ENCODE measurements around the gene ZNF772.
"Not testable (repeated sequence)": the region's sequence is repeated elsewhere in the genome, so short reads cannot be mapped to it uniquely, and the experiment has no call there.

The ZNF772 gene

DNA sequence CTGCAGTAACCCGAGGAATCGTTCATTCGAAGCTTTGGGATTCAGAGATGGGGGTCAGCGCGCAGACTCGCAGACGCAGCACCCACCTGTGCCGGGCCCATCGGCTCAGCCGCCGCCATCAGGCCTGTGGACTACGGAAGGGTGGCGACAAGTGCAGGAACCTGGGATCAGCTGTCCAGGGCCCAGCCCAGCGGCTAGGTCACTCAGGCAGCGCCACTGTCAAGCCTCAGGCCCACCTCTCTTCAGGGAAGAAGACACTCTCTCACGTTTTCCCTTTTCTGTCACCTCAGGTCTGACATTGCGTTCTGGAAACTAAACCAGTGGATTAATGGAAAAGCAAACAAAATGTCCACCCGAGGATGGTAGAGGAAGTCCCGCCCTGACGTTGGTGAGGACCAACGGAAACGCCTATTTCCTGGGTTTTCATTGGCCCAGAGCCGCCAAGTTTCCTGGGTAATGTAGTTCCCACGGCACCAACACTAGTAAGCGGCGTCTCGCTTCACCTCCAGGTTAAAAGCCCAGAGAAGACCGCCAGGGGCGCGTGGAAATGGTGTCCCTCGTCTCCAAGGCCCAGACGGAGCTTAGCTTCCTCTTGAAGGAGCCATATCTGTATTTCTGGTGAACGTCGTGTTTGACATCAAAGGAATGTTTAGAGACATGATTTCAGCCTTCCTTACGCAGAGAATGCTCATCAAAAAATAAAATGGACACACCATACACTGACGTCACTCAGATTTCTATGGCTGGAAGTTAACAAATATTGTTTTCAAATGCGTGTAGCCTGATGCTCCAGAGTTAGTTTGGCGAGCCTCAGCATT, at the start of gene ZNF772:
Gene ZNF772, minus strand, starts transcription at position 376 of the 818 bp plus-strand sequence. Its CDS starts 257 bp downstream, at position 119.
- no peaks in the 10 kb centered on the region for H3K79me2 ChIP-seq (ENCODE audit: low read length)
- H3K4me2 ChIP-seq (ENCODE audit: low read depth, low read length) = peak within 1 kb of the TSS; percentile 63
- H4K20me1 ChIP-seq (ENCODE audit: insufficient read depth, low read length) = no peaks in the 10 kb centered on the region
- no peaks in the 10 kb centered on the region; the same call in 1 of the 2 replicates for H3F3A ChIP-seq (ENCODE audit: insufficient read depth, low read length)
- peak; percentile 94 for DNase-seq
- peak within 1 kb of the TSS; percentile 18; the same call in 1 of the 2 replicates for H3K27ac ChIP-seq (ENCODE audit: low read length)
- TF ChIP-seq, protein P1, sequence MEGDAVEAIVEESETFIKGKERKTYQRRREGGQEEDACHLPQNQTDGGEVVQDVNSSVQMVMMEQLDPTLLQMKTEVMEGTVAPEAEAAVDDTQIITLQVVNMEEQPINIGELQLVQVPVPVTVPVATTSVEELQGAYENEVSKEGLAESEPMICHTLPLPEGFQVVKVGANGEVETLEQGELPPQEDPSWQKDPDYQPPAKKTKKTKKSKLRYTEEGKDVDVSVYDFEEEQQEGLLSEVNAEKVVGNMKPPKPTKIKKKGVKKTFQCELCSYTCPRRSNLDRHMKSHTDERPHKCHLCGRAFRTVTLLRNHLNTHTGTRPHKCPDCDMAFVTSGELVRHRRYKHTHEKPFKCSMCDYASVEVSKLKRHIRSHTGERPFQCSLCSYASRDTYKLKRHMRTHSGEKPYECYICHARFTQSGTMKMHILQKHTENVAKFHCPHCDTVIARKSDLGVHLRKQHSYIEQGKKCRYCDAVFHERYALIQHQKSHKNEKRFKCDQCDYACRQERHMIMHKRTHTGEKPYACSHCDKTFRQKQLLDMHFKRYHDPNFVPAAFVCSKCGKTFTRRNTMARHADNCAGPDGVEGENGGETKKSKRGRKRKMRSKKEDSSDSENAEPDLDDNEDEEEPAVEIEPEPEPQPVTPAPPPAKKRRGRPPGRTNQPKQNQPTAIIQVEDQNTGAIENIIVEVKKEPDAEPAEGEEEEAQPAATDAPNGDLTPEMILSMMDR (IDR thresholded peaks at IDR 0.05; ENCODE audit: low read length) = peak; percentile 58
- TF ChIP-seq EZH2 (optimal IDR thresholded peaks at IDR 0.05; ENCODE audit: low read depth, low read length) = no peak
- peak within 1 kb of the TSS; percentile 91 for H3K4me3 ChIP-seq (ENCODE audit: low read length)
- H2AFZ ChIP-seq (ENCODE audit: low read length) = peak within 1 kb of the TSS; percentile 99
- H3K27me3 ChIP-seq (replicated peaks; ENCODE audit: insufficient read depth, low read length) = no peaks in the 10 kb centered on the region; the same call in 1 of the 2 replicates
- no peaks in the 10 kb centered on the region for H3K9me2 ChIP-seq (replicated peaks; ENCODE audit: insufficient read depth, low read length)
- H3K36me3 ChIP-seq (replicated peaks; ENCODE audit: insufficient read depth, low read length) = peaks cover 7% of the 10 kb centered on the region; the same call in 1 of the 2 replicates
- peaks cover 4% of the 10 kb centered on the region; the same call in 1 of the 2 replicates for H3K4me1 ChIP-seq (ENCODE audit: low read length)
- H3K9ac ChIP-seq (ENCODE audit: low read length) = peak within 1 kb of the TSS; percentile 59; the same call in 1 of the 2 replicates
- no peaks in the 10 kb centered on the region for H3K9me3 ChIP-seq (replicated peaks; ENCODE audit: insufficient read depth, low read length)

DNA sequence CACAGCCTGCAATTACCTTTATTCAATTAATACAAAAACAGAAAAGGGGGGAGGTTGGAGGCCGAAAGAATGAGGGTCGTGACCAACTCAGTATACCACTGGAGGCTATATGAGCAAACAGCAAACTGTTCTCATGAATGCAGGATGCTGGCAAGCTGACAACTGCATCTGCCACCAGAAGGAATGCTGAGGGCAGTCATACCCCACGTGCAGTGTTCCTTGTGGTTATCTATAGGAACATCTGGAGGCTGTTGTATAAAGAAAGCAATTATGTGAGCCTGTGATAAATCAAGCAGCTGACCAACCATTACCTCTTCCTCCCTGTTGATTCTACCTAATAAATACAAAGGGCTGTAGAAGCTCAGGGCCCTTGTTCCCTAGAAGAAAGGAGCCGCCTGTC, 40.7 kb upstream of the ZNF772 start:
- H3K79me2 ChIP-seq (ENCODE audit: low read length); H3K36me3 ChIP-seq (replicated peaks; ENCODE audit: insufficient read depth, low read length); H3K4me1 ChIP-seq (ENCODE audit: low read length); H3K9me3 ChIP-seq (replicated peaks; ENCODE audit: insufficient read depth, low read length); H3K4me3 ChIP-seq (ENCODE audit: low read length); DNase-seq; H3K27ac ChIP-seq (ENCODE audit: low read length); H2AFZ ChIP-seq (ENCODE audit: low read length); H3K9me2 ChIP-seq (replicated peaks; ENCODE audit: insufficient read depth, low read length); H4K20me1 ChIP-seq (ENCODE audit: insufficient read depth, low read length); H3K9ac ChIP-seq (ENCODE audit: low read length); H3F3A ChIP-seq (ENCODE audit: insufficient read depth, low read length); H3K4me2 ChIP-seq (ENCODE audit: low read depth, low read length); H3K27me3 ChIP-seq (replicated peaks; ENCODE audit: insufficient read depth, low read length): not testable (repeated sequence)

- Histone ChIP-seq H3K4me2 (ENCODE audit: low read depth, low read length) (no peak overlapping the region), H3K4me3 (ENCODE audit: low read length) (no peak overlapping the region), H3F3A (ENCODE audit: insufficient read depth, low read length) (no peaks in the 10 kb centered on the region), H3K27me3 (replicated peaks; ENCODE audit: insufficient read depth, low read length) (no peaks in the 10 kb centered on the region), H2AFZ (ENCODE audit: low read length) (no peak overlapping the region), H3K4me1 (ENCODE audit: low read length) (no peaks in the 10 kb centered on the region), H3K9me3 (replicated peaks; ENCODE audit: insufficient read depth, low read length) (no peaks in the 10 kb centered on the region), H3K79me2 (ENCODE audit: low read length) (no peaks in the 10 kb centered on the region), H3K27ac (ENCODE audit: low read length) (no peak overlapping the region), H4K20me1 (ENCODE audit: insufficient read depth, low read length) (no peaks in the 10 kb centered on the region), H3K9ac (ENCODE audit: low read length) (no peak overlapping the region), H3K36me3 (replicated peaks; ENCODE audit: insufficient read depth, low read length) (no peaks in the 10 kb centered on the region), H3K9me2 (replicated peaks; ENCODE audit: insufficient read depth, low read length) (no peaks in the 10 kb centered on the region)
- no peak for DNase-seq
- TF ChIP-seq, protein P1 (IDR thresholded peaks at IDR 0.05; ENCODE audit: low read length) = no peak
- TF ChIP-seq EZH2phosphoT487 (IDR thresholded peaks at IDR 0.05; ENCODE audit: low read length) (no peak), EZH2 (optimal IDR thresholded peaks at IDR 0.05; ENCODE audit: low read depth, low read length) (no peak)
Measured at GRCh38 chr19:57515255-57515654, 37.9 kb upstream of the ZNF772 start.

DNA sequence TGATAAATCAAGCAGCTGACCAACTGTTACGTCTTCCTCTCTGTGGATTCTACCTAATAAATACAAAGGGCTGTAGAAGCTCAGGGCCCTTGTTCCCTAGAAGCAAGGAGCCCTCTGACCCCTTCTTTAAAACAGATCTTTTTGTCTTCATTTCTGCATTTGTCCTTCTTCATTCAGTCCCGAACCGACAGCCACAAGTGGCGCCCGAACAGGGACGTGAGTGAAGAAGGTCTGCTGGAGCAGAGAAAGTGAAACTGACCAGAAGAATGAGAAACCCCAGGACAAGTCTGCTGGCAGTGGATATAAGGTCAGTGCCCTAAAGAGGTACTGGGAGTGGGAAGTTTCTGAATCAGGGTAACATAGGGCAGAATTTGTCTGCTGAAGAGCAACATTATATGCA, 35.5 kb upstream of the ZNF772 start:
- Histone ChIP-seq H3K9ac (ENCODE audit: low read length) (no peak overlapping the region), H3K27me3 (replicated peaks; ENCODE audit: insufficient read depth, low read length) (no peaks in the 10 kb centered on the region), H3K9me3 (replicated peaks; ENCODE audit: insufficient read depth, low read length) (no peaks in the 10 kb centered on the region), H3F3A (ENCODE audit: insufficient read depth, low read length) (no peaks in the 10 kb centered on the region), H3K4me3 (ENCODE audit: low read length) (no peak overlapping the region), H4K20me1 (ENCODE audit: insufficient read depth, low read length) (no peaks in the 10 kb centered on the region), H3K79me2 (ENCODE audit: low read length) (no peaks in the 10 kb centered on the region), H2AFZ (ENCODE audit: low read length) (no peak overlapping the region), H3K4me1 (ENCODE audit: low read length) (no peaks in the 10 kb centered on the region), H3K27ac (ENCODE audit: low read length) (no peak overlapping the region), H3K9me2 (replicated peaks; ENCODE audit: insufficient read depth, low read length) (no peaks in the 10 kb centered on the region), H3K4me2 (ENCODE audit: low read depth, low read length) (no peak overlapping the region), H3K36me3 (replicated peaks; ENCODE audit: insufficient read depth, low read length) (no peaks in the 10 kb centered on the region)
- DNase-seq = no peak
- TF ChIP-seq EZH2 (optimal IDR thresholded peaks at IDR 0.05; ENCODE audit: low read depth, low read length) (no peak), EZH2phosphoT487 (IDR thresholded peaks at IDR 0.05; ENCODE audit: low read length) (no peak)
- TF ChIP-seq, protein P1 (IDR thresholded peaks at IDR 0.05; ENCODE audit: low read length) = no peak

Data from MM.1S (cell line).